Fibroblast of pulmonary artery (primary cell): Measurements from ENCODE around the gene WDR27.

ENCODE experiments used
- DNase-seq: peaks from one replicate; pipeline ENCODE4 v3.0.0-alpha.2; 2010; ENCODE audit warnings: low read depth
- H3K4me3 ChIP-seq: replicated peaks from 2 replicates; pipeline ENCODE4 v1.5.1; 2011; ENCODE audit warnings: low read depth, mild to moderate bottlenecking, control low read depth, low read length, moderate library complexity
- TF ChIP-seq, protein P1 (sequence below): IDR thresholded peaks from 2 replicates; pipeline ENCODE4 v1.5.1; 2011; ENCODE audit warnings: mild to moderate bottlenecking, control low read depth, low read length, inconsistent platforms; ENCODE audit errors: missing control alignments

Gene WDR27

DNA sequence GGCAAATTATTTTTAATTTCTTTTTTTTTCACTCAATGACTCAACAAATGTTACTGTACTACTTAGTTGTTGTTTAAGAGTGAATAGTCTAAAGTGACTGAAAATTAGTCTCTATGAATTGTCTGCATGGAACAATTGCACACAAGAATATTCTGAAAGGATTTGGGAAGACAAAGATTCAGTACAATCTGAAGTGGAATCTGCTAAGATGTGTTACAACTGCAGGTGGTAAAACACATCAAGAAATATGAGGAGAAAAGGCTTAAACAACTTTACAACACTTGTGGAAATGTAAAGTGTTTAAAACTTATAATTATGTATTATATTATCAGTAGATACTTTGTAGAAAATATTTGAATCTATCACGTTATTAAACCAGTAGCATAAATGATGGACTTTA is 193.4 kb downstream of the WDR27 start:
- no peak overlapping the region for H3K4me3 ChIP-seq
- no peak for DNase-seq
- TF ChIP-seq, protein P1, sequence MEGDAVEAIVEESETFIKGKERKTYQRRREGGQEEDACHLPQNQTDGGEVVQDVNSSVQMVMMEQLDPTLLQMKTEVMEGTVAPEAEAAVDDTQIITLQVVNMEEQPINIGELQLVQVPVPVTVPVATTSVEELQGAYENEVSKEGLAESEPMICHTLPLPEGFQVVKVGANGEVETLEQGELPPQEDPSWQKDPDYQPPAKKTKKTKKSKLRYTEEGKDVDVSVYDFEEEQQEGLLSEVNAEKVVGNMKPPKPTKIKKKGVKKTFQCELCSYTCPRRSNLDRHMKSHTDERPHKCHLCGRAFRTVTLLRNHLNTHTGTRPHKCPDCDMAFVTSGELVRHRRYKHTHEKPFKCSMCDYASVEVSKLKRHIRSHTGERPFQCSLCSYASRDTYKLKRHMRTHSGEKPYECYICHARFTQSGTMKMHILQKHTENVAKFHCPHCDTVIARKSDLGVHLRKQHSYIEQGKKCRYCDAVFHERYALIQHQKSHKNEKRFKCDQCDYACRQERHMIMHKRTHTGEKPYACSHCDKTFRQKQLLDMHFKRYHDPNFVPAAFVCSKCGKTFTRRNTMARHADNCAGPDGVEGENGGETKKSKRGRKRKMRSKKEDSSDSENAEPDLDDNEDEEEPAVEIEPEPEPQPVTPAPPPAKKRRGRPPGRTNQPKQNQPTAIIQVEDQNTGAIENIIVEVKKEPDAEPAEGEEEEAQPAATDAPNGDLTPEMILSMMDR: no peak

DNA sequence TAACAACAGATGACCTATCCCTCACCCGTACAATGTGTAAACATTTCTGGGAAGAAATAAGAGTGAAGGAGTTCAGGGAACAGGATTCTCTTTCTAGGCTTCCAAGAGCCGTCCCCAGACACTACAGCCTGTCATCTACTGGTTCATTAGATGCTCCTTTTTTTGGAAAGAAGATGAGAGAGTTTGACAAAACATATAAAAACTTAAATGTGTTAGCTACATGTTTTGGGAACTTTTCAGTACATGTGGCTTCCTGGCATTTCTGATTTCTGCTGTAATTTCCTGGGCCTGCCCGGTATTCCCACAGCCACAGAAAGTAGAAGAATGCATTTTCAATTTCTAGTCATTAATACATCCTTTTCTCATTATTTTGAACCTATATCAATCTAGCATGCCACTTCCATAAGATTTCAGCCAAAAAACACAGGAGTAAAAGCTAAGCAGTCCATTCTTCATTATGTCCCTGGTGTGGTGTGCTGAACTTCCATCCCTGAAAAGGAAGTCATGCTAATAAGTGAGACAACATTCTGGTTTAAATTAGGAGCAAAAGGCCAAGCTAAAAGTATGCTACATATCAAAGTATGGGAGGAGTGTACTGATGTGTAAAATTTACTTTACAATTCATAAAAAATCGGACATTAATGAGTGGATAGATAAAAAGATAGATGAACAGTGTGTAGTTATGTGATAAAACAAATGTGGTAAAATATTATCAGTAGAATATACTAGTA is 198.2 kb downstream of the WDR27 start:
- peak; percentile 26 for DNase-seq
- no peak overlapping the region for H3K4me3 ChIP-seq
- TF ChIP-seq, protein P1: no peak

DNA sequence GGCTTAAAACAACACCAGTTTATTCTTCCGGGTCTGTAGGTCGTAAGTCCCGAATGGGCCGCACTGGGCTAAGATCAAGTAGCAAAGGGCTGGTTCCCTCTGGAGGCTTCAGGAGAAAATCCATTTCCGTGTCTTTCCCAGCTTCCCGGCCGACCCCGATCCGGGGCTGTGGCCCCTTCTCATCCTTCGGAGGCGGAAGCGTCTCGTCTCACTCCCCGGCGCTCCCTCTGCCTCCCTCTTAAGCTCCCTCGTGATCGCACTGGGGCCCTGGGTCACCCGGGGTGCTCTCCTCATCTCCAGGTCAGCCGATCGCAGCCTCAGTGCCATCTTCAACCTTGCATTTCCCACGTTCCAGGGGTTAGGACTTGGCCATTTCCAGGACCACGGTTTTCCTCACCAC is 199.4 kb downstream of the WDR27 start:
- no peak overlapping the region for H3K4me3 ChIP-seq
- no peak for DNase-seq
- TF ChIP-seq, protein P1: no peak

DNA sequence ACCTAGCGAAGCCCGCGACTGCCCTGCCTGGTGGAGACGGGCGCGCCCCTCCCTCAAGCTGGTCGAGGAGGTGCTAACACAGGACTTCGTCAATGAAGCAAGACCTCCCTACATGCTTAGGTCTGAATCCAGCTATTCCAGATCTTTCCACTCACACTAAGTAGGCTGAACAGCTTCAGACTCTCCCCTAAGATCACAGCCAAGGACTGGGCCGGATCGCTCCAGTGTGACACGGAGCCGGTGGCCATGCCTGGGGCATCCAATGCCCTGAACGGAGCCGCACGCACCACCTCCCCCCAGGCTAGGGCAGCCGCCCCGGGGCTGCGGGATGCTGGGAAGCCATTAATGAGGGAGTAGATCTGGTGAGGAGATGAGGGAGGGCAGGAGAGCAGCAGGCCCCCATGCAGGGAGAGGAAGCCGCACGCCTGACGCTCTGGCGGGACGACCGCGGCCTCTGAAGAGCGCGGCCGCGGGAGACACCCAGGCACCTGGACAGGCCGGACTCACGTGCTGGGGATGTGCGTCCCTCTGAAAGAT is 200.0 kb downstream of the WDR27 start:
- no peak for DNase-seq
- H3K4me3 ChIP-seq: no peak overlapping the region
- TF ChIP-seq, protein P1: no peak

DNA sequence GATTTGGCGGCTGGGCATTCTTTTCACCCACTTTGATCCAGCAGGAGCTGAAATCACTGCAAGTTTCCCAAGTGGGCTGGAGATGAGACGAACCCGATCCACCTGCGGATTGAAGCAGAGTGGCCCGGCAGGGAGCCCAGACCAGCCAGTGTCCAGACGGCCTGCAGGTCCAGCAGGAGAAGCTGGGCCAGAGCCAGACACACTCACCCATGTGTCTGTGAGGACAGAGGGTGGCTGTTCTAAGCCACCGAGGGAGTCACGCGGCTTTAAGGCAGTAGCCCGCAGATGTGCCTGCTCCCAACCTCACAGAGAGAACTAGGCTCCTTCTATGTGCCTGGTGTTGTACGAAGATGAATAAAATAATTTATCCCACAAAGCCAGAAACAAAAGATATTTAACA is 200.7 kb downstream of the WDR27 start:
- H3K4me3 ChIP-seq: no peak overlapping the region
- no peak for DNase-seq
- TF ChIP-seq, protein P1: no peak

DNA sequence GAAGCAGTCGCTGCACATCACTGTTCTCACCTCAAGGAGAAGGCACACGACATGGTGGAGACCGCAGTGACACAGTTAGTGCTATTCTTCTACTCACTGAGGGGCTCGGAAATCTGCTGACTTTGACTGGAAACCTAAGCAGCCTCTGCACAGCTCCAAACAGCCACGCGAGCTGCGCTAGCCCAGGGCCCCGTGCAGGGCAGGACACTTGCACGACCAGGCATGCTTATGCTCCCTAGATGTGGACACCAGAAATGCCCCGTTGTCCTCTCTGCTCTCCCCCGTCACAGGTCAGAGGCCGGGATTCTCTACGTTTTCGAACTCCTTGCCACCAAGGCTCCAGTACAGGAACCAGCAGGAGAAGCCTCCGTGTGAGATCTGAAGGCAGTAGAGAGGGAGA is 201.1 kb downstream of the WDR27 start:
- no peak overlapping the region for H3K4me3 ChIP-seq
- DNase-seq: no peak
- TF ChIP-seq, protein P1: no peak

DNA sequence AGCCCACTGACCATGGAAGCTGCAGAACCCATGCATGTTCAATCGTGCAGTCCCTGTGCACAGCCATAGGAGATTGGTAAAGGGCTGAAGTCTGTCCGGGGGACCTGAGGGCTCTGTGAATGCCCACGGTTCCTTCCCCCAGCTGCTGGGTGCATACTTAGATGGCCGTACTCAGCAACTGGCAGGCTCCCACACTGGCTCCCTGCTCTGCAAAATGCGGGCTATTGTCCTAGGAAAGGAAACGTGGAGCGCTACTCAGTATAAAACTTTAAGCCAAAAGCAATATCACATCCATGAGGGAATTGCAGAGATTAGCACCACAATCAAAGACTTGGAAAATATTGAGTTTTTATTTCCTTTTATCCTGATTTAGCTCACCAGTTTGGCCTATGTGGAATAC is 202.0 kb downstream of the WDR27 start:
- no peak for DNase-seq

More for the DNA sequence above, 202.0 kb downstream of the WDR27 start:
- no peak overlapping the region for H3K4me3 ChIP-seq
- TF ChIP-seq, protein P1: no peak
